Gastroesophageal sphincter (tissue), 4 donors: ENCODE measurements around the gene FOXO1. TPM values are rescaled to one million over a fixed set of nuclear protein-coding genes. Genes with fewer than 3 reads are reported as not detected.

ENCODE experiments used
- ATAC-seq: fragments of 150-250 bp; one replicate; pipeline ENCODE4 v1.9.1; 2016; ENCODE audit warnings: mild to moderate bottlenecking, moderate library complexity
- H3K27ac ChIP-seq, 4 donors: fragments of 200-600 bp; sonication (generic) in 3 of 4; 1 replicate in 3 of 4; 2 replicates in 1 of 4; pipeline ENCODE4 v1.5.1; 2016 to 2019
- H3K27me3 ChIP-seq: fragments of 200-600 bp; sonication (generic); one replicate; pipeline ENCODE4 v1.5.1; 2019
- H3K36me3 ChIP-seq, 2 donors: fragments of 200-600 bp; sonication (generic); one replicate each; pipeline ENCODE4 v1.5.1; 2019; ENCODE audit warnings: control low read depth in 1 of 2
- H3K4me1 ChIP-seq, 3 donors: fragments of 200-600 bp; sonication (generic); 1 replicate in 2 of 3; 2 replicates in 1 of 3; pipeline ENCODE4 v1.5.1; 2016 to 2019; ENCODE audit warnings: control low read depth in 2 of 3
- H3K4me3 ChIP-seq, 2 donors: fragments of 200-600 bp; sonication (generic); one replicate each; pipeline ENCODE4 v1.5.1; 2019; ENCODE audit warnings: mild to moderate bottlenecking in 1 of 2, moderate library complexity in 1 of 2
- H3K9me3 ChIP-seq, 3 donors: fragments of 200-600 bp; sonication (generic); one replicate each; pipeline ENCODE4 v1.5.1; 2017 to 2019; ENCODE audit warnings: control low read depth in 2 of 3
- EP300 ChIP-seq: sonication (generic); formaldehyde crosslinking; IDR thresholded peaks from one replicate; pipeline ENCODE4 v1.6.1; 2017; ENCODE audit warnings: antibody characterized with exemption, mild to moderate bottlenecking
- POLR2A ChIP-seq, 2 donors: fragments of 450-650 bp; IDR thresholded peaks; one replicate each; pipeline ENCODE4 v1.6.1; 2017; ENCODE audit warnings: antibody characterized with exemption in 2 of 2, mild to moderate bottlenecking in 2 of 2, moderate library complexity in 1 of 2
- POLR2AphosphoS5 ChIP-seq: sonication (generic); formaldehyde crosslinking; IDR thresholded peaks from one replicate; pipeline ENCODE4 v1.6.1; 2017; ENCODE audit warnings: antibody characterized with exemption
- WGBS, 2 donors: methylation state at CpG; one replicate each; pipeline ENCODE4 v1.1.5; 2018; ENCODE audit warnings: low coverage in 1 of 2; 5-methylcytosine and 5-hydroxymethylcytosine counted together
- total RNA-seq, 4 donors: library from RNA; depleted of rRNA; stranded (reverse); fragments of >200 nt; gene quantifications; one replicate each; pipeline ENCODE4 v1.1.0, GENCODE V29; 2016
- TF ChIP-seq, protein P1 (sequence below), 4 experiments: fragments of 200-600 bp in 2 of 4; fragments of 450-650 bp in 2 of 4; sonication (generic) in 1 of 4; IDR thresholded peaks; one replicate each; pipeline ENCODE4 v1.5.1; 2017 to 2019; ENCODE audit warnings: antibody characterized with exemption in 4 of 4, mild to moderate bottlenecking in 2 of 4, moderate library complexity in 2 of 4

The FOXO1 gene
- total RNA-seq, 4 donors from 2014 or later = 52.4 to 72.2 (median 59.5) TPM

DNA sequence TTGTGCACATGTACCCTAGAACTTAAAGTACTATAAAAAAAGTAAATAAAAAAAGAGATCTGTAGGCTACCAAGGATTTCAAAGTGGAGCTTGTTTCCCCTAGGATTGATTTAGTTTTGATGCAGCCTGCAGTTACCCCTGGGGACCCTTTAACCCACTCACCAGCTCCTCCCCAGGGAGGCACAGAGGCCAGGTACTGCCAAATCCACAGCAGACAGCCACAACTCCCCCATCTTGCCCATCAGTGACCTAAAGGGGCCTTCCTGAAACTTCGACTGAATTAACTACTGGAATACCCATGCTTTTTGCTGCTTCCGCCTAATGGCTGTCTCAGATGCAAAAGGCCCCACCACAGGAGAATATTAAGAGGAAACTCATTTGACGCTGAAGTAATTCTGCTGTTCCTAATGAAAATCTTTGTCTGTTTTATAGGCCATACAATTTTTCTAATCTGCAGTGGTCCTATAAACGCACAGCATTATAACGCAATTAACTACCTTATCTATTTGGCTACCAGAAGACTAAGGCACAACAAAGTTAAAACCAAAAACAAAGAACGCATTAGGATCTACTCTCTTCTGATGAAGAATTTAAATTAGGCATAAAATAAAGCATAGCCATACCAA lies 95.0 kb downstream of the FOXO1 start:
- 88 to 93% methylated on average over 4 to 6 of the region's 6 CpGs for WGBS, 2 donors
- no peak overlapping the region for H3K4me3 ChIP-seq
- ATAC-seq = no peak
- no peaks in the 10 kb centered on the region for H3K27me3 ChIP-seq
- H3K36me3 ChIP-seq = no peaks in the 10 kb centered on the region
- no peak for TF ChIP-seq POLR2A (IDR thresholded peaks at IDR 0.05)
- H3K27ac ChIP-seq = no peak overlapping the region
- H3K9me3 ChIP-seq = no peaks in the 10 kb centered on the region
- H3K4me1 ChIP-seq = peaks cover 0 to 86% (median 25%) of the 10 kb centered on the region in 3 donors

GRCh38 chr13:40570930-40571329 lies 95.5 kb downstream of the FOXO1 start:
- WGBS, 2 donors = 93 to 100% methylated on average over 1 to 3 of the region's 4 CpGs
- no peak for ATAC-seq
- Histone ChIP-seq H3K36me3 (no peaks in the 10 kb centered on the region), H3K27ac (no peak overlapping the region), H3K4me1 (peaks cover 0 to 86% (median 28%) of the 10 kb centered on the region in 3 donors), H3K27me3 (no peaks in the 10 kb centered on the region), H3K4me3 (no peak overlapping the region), H3K9me3 (no peaks in the 10 kb centered on the region)
- TF ChIP-seq, protein P1, sequence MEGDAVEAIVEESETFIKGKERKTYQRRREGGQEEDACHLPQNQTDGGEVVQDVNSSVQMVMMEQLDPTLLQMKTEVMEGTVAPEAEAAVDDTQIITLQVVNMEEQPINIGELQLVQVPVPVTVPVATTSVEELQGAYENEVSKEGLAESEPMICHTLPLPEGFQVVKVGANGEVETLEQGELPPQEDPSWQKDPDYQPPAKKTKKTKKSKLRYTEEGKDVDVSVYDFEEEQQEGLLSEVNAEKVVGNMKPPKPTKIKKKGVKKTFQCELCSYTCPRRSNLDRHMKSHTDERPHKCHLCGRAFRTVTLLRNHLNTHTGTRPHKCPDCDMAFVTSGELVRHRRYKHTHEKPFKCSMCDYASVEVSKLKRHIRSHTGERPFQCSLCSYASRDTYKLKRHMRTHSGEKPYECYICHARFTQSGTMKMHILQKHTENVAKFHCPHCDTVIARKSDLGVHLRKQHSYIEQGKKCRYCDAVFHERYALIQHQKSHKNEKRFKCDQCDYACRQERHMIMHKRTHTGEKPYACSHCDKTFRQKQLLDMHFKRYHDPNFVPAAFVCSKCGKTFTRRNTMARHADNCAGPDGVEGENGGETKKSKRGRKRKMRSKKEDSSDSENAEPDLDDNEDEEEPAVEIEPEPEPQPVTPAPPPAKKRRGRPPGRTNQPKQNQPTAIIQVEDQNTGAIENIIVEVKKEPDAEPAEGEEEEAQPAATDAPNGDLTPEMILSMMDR (IDR thresholded peaks at IDR 0.05) = no peak
- no peak for TF ChIP-seq POLR2A (IDR thresholded peaks at IDR 0.05)
- TF ChIP-seq EP300 = no peak
- no peak for TF ChIP-seq POLR2AphosphoS5

DNA sequence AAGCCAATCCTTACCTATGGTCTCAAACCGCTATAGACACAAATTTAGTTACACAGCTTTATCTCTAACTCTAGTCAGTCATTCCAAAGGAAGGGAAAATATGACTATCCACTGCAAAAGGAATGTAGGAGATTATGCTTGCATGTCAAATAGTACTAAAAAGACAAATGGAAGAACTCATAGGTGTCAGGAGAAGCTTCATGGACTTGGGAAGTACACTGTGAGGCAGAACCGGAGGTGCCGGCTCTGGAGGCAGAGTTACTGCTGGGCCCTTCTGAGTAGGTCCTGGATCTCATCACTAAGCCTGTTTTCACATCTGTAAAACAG lies 97.5 kb downstream of the FOXO1 start:
- no peak for ATAC-seq
- Histone ChIP-seq H3K36me3 (no peaks in the 10 kb centered on the region), H3K4me3 (no peak overlapping the region), H3K27ac (peak overlapping the region in 3 of 4 donors; percentile 15 to 50 (median 34)), H3K4me1 (peaks cover 3 to 88% (median 45%) of the 10 kb centered on the region in 3 donors), H3K27me3 (no peaks in the 10 kb centered on the region), H3K9me3 (no peaks in the 10 kb centered on the region)
- TF ChIP-seq POLR2A (IDR thresholded peaks at IDR 0.05) (no peak), EP300 (no peak), POLR2AphosphoS5 (no peak)
- TF ChIP-seq, protein P1 (IDR thresholded peaks at IDR 0.05) = no peak
- 19 to 29% methylated on average over 3 of the region's 3 CpGs for WGBS, 2 donors

GRCh38 chr13:40568246-40569023 lies 98.0 kb downstream of the FOXO1 start:
- TF ChIP-seq EP300 = no peak
- TF ChIP-seq, protein P1 (IDR thresholded peaks at IDR 0.05) = no peak
- no peak for TF ChIP-seq POLR2AphosphoS5
- no peak for TF ChIP-seq POLR2A (IDR thresholded peaks at IDR 0.05)
- H3K27ac ChIP-seq = peak overlapping the region in 3 of 4 donors; percentile 15 to 45 (median 34)
- no peaks in the 10 kb centered on the region for H3K36me3 ChIP-seq
- H3K4me1 ChIP-seq = peaks cover 3 to 91% (median 49%) of the 10 kb centered on the region in 3 donors
- 57 to 67% methylated on average over 7 to 9 of the region's 10 CpGs for WGBS, 2 donors
- no peaks in the 10 kb centered on the region for H3K27me3 ChIP-seq
- no peaks in the 10 kb centered on the region for H3K9me3 ChIP-seq
- no peak for ATAC-seq
- no peak overlapping the region for H3K4me3 ChIP-seq

- ATAC-seq = no peak
- Histone ChIP-seq H3K36me3 (no peaks in the 10 kb centered on the region), H3K27ac (no peak overlapping the region), H3K4me1 (peaks cover 3 to 98% (median 55%) of the 10 kb centered on the region in 3 donors), H3K27me3 (no peaks in the 10 kb centered on the region), H3K9me3 (no peaks in the 10 kb centered on the region), H3K4me3 (no peak overlapping the region)
- TF ChIP-seq EP300 (no peak), POLR2A (IDR thresholded peaks at IDR 0.05) (no peak), POLR2AphosphoS5 (no peak)
- TF ChIP-seq, protein P1 (IDR thresholded peaks at IDR 0.05) = no peak
- WGBS, 2 donors = 53 to 100% methylated on average over 1 to 2 of the region's 2 CpGs
These were observed 99.6 kb downstream of the FOXO1 start for GRCh38 chr13:40566811-40567210.
